ENCODE data around the gene LSM5. TPM values are rescaled to one million over a fixed set of nuclear protein-coding genes. Genes with fewer than 3 reads are reported as not detected.
A peak's percentile ranks its signal among the peaks of the same experiment; 100 is the strongest.

LSM5 gene
- total RNA-seq, 6 experiments from 2014 or later, result 46.7 to 64.4 (median 61.4) TPM

DNA sequence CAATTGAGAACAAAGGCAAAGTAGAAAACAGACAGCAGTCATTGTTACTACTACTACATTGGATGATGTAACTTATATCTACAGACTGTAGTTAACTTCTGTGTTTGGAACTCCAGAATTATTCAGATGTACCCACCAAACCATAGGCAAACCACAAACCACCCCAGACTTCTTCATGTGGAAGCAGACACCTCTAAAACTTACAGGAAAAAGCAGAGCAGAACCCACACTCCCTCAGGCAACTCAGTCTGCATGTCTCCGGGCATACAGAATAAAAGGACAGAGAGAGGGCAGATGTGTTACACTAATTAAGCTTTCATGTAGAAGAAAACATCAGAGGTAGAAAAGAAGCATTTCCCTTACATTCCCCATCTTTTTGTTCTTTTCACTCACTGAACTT, 9.0 kb downstream of the LSM5 start:
- DNase-seq, result no peak
- H3K27ac Mint-ChIP-seq, result no peak overlapping the region
- peaks cover 21% of the 10 kb centered on the region for H3K4me1 Mint-ChIP-seq (ENCODE audit: low read depth)
- no peaks in the 10 kb centered on the region for H3K36me3 Mint-ChIP-seq (ENCODE audit: low read depth)
- peaks cover 2% of the 10 kb centered on the region for H3K27me3 Mint-ChIP-seq (ENCODE audit: insufficient read depth)
- no peak overlapping the region for H3K4me3 Mint-ChIP-seq
- no peaks in the 10 kb centered on the region for H3K9me3 Mint-ChIP-seq
- TF ChIP-seq, protein P1, sequence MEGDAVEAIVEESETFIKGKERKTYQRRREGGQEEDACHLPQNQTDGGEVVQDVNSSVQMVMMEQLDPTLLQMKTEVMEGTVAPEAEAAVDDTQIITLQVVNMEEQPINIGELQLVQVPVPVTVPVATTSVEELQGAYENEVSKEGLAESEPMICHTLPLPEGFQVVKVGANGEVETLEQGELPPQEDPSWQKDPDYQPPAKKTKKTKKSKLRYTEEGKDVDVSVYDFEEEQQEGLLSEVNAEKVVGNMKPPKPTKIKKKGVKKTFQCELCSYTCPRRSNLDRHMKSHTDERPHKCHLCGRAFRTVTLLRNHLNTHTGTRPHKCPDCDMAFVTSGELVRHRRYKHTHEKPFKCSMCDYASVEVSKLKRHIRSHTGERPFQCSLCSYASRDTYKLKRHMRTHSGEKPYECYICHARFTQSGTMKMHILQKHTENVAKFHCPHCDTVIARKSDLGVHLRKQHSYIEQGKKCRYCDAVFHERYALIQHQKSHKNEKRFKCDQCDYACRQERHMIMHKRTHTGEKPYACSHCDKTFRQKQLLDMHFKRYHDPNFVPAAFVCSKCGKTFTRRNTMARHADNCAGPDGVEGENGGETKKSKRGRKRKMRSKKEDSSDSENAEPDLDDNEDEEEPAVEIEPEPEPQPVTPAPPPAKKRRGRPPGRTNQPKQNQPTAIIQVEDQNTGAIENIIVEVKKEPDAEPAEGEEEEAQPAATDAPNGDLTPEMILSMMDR (IDR thresholded peaks at IDR 0.05), result no peak

GRCh38 chr7:32479574-32480200, 10.5 kb downstream of the LSM5 start:
- Mint-ChIP-seq H3K27ac (no peak overlapping the region), H3K9me3 (no peaks in the 10 kb centered on the region), H3K4me1 (ENCODE audit: low read depth) (peaks cover 30% of the 10 kb centered on the region), H3K27me3 (ENCODE audit: insufficient read depth) (peaks cover 2% of the 10 kb centered on the region), H3K4me3 (no peak overlapping the region), H3K36me3 (ENCODE audit: low read depth) (no peaks in the 10 kb centered on the region)
- peak; percentile 52 for DNase-seq
- TF ChIP-seq, protein P1 (IDR thresholded peaks at IDR 0.05), result peak; percentile 92

DNA sequence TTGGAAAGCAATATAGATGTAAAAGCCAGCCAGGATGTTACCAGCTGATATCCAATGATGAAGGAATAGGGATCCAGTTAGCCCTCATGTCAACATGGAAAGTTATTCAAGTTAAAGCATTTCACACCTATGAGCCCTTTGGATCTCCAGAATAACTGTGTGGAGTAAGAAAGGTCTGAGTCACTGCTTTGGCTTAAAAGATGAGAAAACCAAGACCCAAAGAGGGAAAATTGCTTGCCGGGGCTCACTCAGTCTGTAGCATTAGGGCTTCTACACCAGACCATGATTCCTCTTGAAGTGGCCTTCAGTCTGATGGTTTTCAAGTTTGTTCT, 12.6 kb downstream of the LSM5 start:
- Mint-ChIP-seq H3K4me1 (ENCODE audit: low read depth) (peaks cover 40% of the 10 kb centered on the region), H3K4me3 (no peak overlapping the region), H3K36me3 (ENCODE audit: low read depth) (no peaks in the 10 kb centered on the region), H3K27me3 (ENCODE audit: insufficient read depth) (peaks cover 2% of the 10 kb centered on the region), H3K9me3 (no peaks in the 10 kb centered on the region), H3K27ac (no peak overlapping the region)
- DNase-seq, result no peak
- TF ChIP-seq, protein P1 (IDR thresholded peaks at IDR 0.05), result no peak

DNA sequence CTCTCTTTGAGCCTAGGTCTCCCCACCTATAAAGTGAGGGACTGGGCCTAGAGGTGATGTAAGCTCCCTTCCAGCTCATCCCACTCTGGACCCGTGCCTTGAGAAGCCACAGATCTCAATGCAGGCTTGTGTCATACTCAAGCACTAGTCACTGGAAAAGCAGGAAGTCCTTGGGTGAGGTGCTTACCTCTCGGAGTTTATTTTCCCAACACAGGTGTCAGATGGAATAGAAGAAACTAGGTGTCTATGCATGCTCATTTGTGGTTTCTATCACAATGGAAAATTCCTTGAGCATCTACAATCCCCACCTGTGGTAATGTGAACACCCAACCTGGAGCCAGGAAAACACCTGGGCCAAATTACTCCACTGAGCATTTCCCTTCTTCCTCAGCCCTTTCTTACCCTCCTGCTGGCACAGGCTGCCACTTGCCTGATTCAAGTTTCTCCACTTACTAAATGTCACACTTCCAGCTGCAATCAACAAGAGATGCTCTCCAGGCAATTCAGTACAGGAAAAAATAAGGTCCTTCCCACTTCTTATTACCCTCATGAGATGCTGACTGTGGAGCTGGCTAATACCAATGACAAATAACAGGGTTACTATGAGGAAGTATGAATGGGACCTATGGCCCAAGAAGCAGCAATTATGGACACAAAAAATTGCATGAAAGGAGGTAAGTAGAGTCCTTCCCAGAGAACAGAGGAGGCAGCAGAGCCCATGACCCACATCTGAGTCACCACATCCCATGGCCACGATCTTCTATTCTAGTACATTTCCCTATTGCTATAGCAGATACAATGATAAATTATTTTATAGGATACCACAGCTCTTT, 13.1 kb downstream of the LSM5 start:
- Mint-ChIP-seq H3K4me3 (no peak overlapping the region), H3K36me3 (ENCODE audit: low read depth) (no peaks in the 10 kb centered on the region), H3K27me3 (ENCODE audit: insufficient read depth) (peaks cover 2% of the 10 kb centered on the region), H3K9me3 (no peaks in the 10 kb centered on the region), H3K27ac (no peak overlapping the region), H3K4me1 (ENCODE audit: low read depth) (peaks cover 40% of the 10 kb centered on the region)
- DNase-seq, result no peak
- TF ChIP-seq, protein P1 (IDR thresholded peaks at IDR 0.05), result no peak

- Mint-ChIP-seq H3K27ac (no peak overlapping the region), H3K4me1 (ENCODE audit: low read depth) (peaks cover 37% of the 10 kb centered on the region), H3K27me3 (ENCODE audit: insufficient read depth) (peaks cover 3% of the 10 kb centered on the region), H3K36me3 (ENCODE audit: low read depth) (no peaks in the 10 kb centered on the region), H3K9me3 (no peaks in the 10 kb centered on the region), H3K4me3 (no peak overlapping the region)
- TF ChIP-seq, protein P1 (IDR thresholded peaks at IDR 0.05), result no peak
- DNase-seq, result no peak
These were observed 16.2 kb downstream of the LSM5 start for GRCh38 chr7:32474008-32474407.

Measured in HFFc6 (cell line).